HG03175 (cell line): ENCODE data around the gene PTP4A2.
"Not testable (repeated sequence)": the region's sequence is repeated elsewhere in the genome, so short reads cannot be mapped to it uniquely, and the experiment has no call there.

Experiments used
- ATAC-seq: cut with Tn5 transposase; IDR thresholded peaks from one replicate; pipeline ENCODE4 v1.9.1; 2021; ENCODE audit warnings: mild to moderate bottlenecking, moderate library complexity; ENCODE audit not compliant: unreplicated experiment

The PTP4A2 gene

GRCh38 chr1:31951276-31951675 is 13.1 kb upstream of the PTP4A2 start:
- no peak for ATAC-seq

GRCh38 chr1:31949862-31950261 is 11.7 kb upstream of the PTP4A2 start:
- ATAC-seq: no peak

GRCh38 chr1:31945677-31946076 is 7.5 kb upstream of the PTP4A2 start:
- not testable (repeated sequence) for ATAC-seq

GRCh38 chr1:31944205-31945089 is 6.3 kb upstream of the PTP4A2 start:
- peak; percentile 53 for ATAC-seq

GRCh38 chr1:31943546-31944184 is 5.5 kb upstream of the PTP4A2 start:
- no peak for ATAC-seq

GRCh38 chr1:31942061-31942460 is 3.9 kb upstream of the PTP4A2 start:
- ATAC-seq: not testable (repeated sequence)

GRCh38 chr1:31939484-31940329 is 1.5 kb upstream of the PTP4A2 start:
- peak; percentile 29 for ATAC-seq

GRCh38 chr1:31937300-31938183 is 626 bp downstream of the PTP4A2 start:
- peak; percentile 30 for ATAC-seq

- no peak for ATAC-seq
Measured at GRCh38 chr1:31936981-31937299, 1.2 kb downstream of the PTP4A2 start.

GRCh38 chr1:31936278-31936980 is 1.7 kb downstream of the PTP4A2 start:
- ATAC-seq: no peak

- ATAC-seq: no peak
Measured at GRCh38 chr1:31934706-31935629, 3.2 kb downstream of the PTP4A2 start.

GRCh38 chr1:31932491-31933316 is 5.5 kb downstream of the PTP4A2 start:
- ATAC-seq: no peak

- no peak for ATAC-seq
Measured at GRCh38 chr1:31931593-31932225, 6.5 kb downstream of the PTP4A2 start.

- ATAC-seq: no peak
Measured at GRCh38 chr1:31930836-31931592, 7.2 kb downstream of the PTP4A2 start.

GRCh38 chr1:31927661-31927980 is 10.5 kb downstream of the PTP4A2 start:
- no peak for ATAC-seq

GRCh38 chr1:31926853-31927660 is 11.1 kb downstream of the PTP4A2 start:
- ATAC-seq: no peak
